AG09319 (cell line): ENCODE results near the gene OMD.
"Not testable (repeated sequence)": the region's sequence is repeated elsewhere in the genome, so short reads cannot be mapped to it uniquely, and the experiment has no call there.

ENCODE experiments used
- DNase-seq: peaks from one replicate; pipeline ENCODE4 v3.0.0-alpha.2; 2010; ENCODE audit warnings: low read depth; ENCODE audit errors: extremely low read depth
- CTCF ChIP-seq: IDR thresholded peaks from 2 replicates; pipeline ENCODE4 v1.5.1; 2011; ENCODE audit warnings: low read depth, mild to moderate bottlenecking, inconsistent platforms, low read length, moderate library complexity

The OMD gene

GRCh38 chr9:92414566-92414965 lies 9.7 kb downstream of the OMD start:
- no peak for DNase-seq
- TF ChIP-seq CTCF, result no peak

- not testable (repeated sequence) for DNase-seq
Observed at GRCh38 chr9:92411157-92411556, 13.1 kb downstream of the OMD start.

DNA sequence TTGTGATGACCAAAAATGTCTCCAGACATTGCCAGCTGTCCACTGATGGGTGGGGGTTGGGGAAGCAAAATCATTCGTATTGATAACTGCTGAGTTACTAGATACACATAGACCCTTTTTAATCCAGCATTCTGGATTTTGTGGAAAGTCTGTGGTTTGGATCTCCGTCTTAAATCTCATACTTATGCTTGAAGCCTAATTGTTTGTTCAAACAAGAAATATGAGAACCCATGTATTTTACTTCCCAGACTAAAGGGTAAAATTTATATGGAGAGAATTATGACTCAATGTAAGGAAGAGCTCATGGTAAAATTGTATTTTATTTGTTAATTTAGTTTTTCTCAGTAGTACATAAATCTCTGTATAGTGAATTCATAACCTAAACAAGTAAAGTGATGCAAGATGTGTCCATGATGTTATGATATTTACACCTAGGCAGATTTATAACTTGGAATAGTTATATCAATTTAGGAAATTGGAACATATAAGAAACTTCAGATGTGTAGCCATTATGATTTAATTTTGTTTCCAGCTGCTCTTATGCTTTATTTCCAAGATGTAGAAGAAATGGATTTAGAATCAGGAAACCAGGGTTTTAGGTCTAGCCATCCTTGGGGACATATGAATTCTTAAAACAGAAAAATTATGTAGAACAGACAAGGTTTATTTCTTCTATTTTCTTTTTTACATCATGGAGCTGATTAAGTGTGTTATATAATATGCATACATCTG lies 15.4 kb downstream of the OMD start:
- no peak for TF ChIP-seq CTCF
- DNase-seq, result no peak

GRCh38 chr9:92407818-92408217 lies 16.5 kb downstream of the OMD start:
- no peak for TF ChIP-seq CTCF
- no peak for DNase-seq

DNA sequence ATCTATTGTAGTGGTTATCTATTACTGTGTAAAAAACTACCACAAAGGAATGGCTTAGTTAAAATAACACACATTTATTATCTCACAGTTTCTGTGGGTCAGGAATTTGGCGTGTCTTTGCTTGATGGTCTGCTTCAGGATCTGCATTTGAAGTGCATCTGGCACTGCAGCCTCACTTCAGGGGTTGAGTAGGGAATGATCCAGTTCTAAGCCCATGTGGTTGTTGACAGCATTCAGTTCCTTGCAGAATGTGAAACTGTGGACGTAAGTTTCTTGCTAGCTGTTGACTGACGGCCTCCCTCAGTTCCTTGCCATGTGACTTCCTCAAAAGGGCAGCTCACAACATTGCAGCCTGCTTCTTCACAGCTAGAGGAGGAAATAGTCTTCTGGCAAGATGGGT lies 17.8 kb downstream of the OMD start:
- TF ChIP-seq CTCF, result no peak
- DNase-seq, result no peak

- DNase-seq, result no peak
- no peak for TF ChIP-seq CTCF
Observed at GRCh38 chr9:92405818-92406217, 18.5 kb downstream of the OMD start.

GRCh38 chr9:92404042-92404836 lies 20.0 kb downstream of the OMD start, which contains the start of gene OGN:
TSS of gene OGN (minus strand) at chr9:92404578. CDS start at chr9:92403407, 1,171 bp downstream.
- TF ChIP-seq CTCF, result no peak
- DNase-seq, result no peak
